Measurements from ENCODE around the gene PPARD. TPM values are rescaled to one million over a fixed set of nuclear protein-coding genes. Genes with fewer than 3 reads are reported as not detected.
"Not testable (repeated sequence)": the region's sequence is repeated elsewhere in the genome, so short reads cannot be mapped to it uniquely, and the experiment has no call there.

PPARD gene
- polyA plus RNA-seq, 4 donors = 7.8 to 29.4 (median 13.8) TPM

GRCh38 chr6:35428421-35429149 lies 86.2 kb downstream of the PPARD start:
- peaks cover 2 to 49% (median 10%) of the 10 kb centered on the region in 3 donors for H3K36me3 ChIP-seq (ENCODE audit: control insufficient read depth in 3 of 3, insufficient read depth in 2 of 3, low read depth in 1 of 3, low read length in 3 of 3)
- peaks cover 0 to 23% of the 10 kb centered on the region in 2 donors for H3K9me3 ChIP-seq (ENCODE audit: control insufficient read depth in 2 of 2, insufficient read depth in 1 of 2, low read depth in 1 of 2, low read length in 1 of 2)
- DNase-seq = no peak
- H3K27ac ChIP-seq (ENCODE audit: low read depth in 1 of 3, low read length in 2 of 3) = no peak overlapping the region
- no peak overlapping the region for H3K4me3 ChIP-seq (ENCODE audit: low read depth in 1 of 3, low read length in 3 of 3)
- no peaks in the 10 kb centered on the region for H3K27me3 ChIP-seq (ENCODE audit: control insufficient read depth in 3 of 3, insufficient read depth in 3 of 3, low read length in 3 of 3)
- peaks cover 0 to 2% (median 0%) of the 10 kb centered on the region in 3 donors for H3K4me1 ChIP-seq (ENCODE audit: control insufficient read depth in 3 of 3, insufficient read depth in 2 of 3, low read depth in 1 of 3, low read length in 2 of 3)
- no peak for FAIRE-seq
- 88 to 95% (median 90%) methylated on average over 10 of the region's 10 CpGs for WGBS, 3 donors

GRCh38 chr6:35429463-35429862 lies 87.1 kb downstream of the PPARD start:
- peaks cover 0 to 40% (median 3%) of the 10 kb centered on the region in 3 donors for H3K36me3 ChIP-seq (ENCODE audit: control insufficient read depth in 3 of 3, insufficient read depth in 2 of 3, low read depth in 1 of 3, low read length in 3 of 3)
- no peak overlapping the region for H3K4me3 ChIP-seq (ENCODE audit: low read depth in 1 of 3, low read length in 3 of 3)
- 94 to 98% (median 98%) methylated on average over 2 of the region's 2 CpGs for WGBS, 3 donors
- FAIRE-seq (no peak), DNase-seq (no peak)
- H3K27me3 ChIP-seq (ENCODE audit: control insufficient read depth in 3 of 3, insufficient read depth in 3 of 3, low read length in 3 of 3) = no peaks in the 10 kb centered on the region
- H3K27ac ChIP-seq (ENCODE audit: low read depth in 1 of 3, low read length in 2 of 3) = no peak overlapping the region
- peaks cover 0 to 23% of the 10 kb centered on the region in 2 donors for H3K9me3 ChIP-seq (ENCODE audit: control insufficient read depth in 2 of 2, insufficient read depth in 1 of 2, low read depth in 1 of 2, low read length in 1 of 2)
- H3K4me1 ChIP-seq (ENCODE audit: control insufficient read depth in 3 of 3, insufficient read depth in 2 of 3, low read depth in 1 of 3, low read length in 2 of 3) = peaks cover 0 to 2% (median 2%) of the 10 kb centered on the region in 3 donors

GRCh38 chr6:35432291-35432690 lies 89.9 kb downstream of the PPARD start:
- Histone ChIP-seq H3K4me3 (ENCODE audit: low read depth in 1 of 3, low read length in 3 of 3) (no peak overlapping the region), H3K4me1 (ENCODE audit: control insufficient read depth in 3 of 3, insufficient read depth in 2 of 3, low read depth in 1 of 3, low read length in 2 of 3) (peaks cover 0 to 21% (median 8%) of the 10 kb centered on the region in 3 donors), H3K27ac (ENCODE audit: low read depth in 1 of 3, low read length in 2 of 3) (no peak overlapping the region), H3K9me3 (ENCODE audit: control insufficient read depth in 2 of 2, insufficient read depth in 1 of 2, low read depth in 1 of 2, low read length in 1 of 2) (peaks cover 0 to 21% of the 10 kb centered on the region in 2 donors), H3K36me3 (ENCODE audit: control insufficient read depth in 3 of 3, insufficient read depth in 2 of 3, low read depth in 1 of 3, low read length in 3 of 3) (peaks cover 0 to 15% (median 0%) of the 10 kb centered on the region in 3 donors), H3K27me3 (ENCODE audit: control insufficient read depth in 3 of 3, insufficient read depth in 3 of 3, low read length in 3 of 3) (no peaks in the 10 kb centered on the region)
- DNase-seq (peak in 1 of 2 donors; percentile 87), FAIRE-seq (no peak)
- 10 to 52% (median 32%) methylated on average over 4 of the region's 4 CpGs for WGBS, 3 donors

GRCh38 chr6:35432702-35433101 lies 90.3 kb downstream of the PPARD start:
- not testable (repeated sequence) for H3K27me3 ChIP-seq (ENCODE audit: control insufficient read depth in 3 of 3, insufficient read depth in 3 of 3, low read length in 3 of 3); FAIRE-seq; H3K4me3 ChIP-seq (ENCODE audit: low read depth in 1 of 3, low read length in 3 of 3); H3K27ac ChIP-seq (ENCODE audit: low read depth in 1 of 3, low read length in 2 of 3); DNase-seq
- H3K9me3 ChIP-seq (ENCODE audit: control insufficient read depth in 2 of 2, insufficient read depth in 1 of 2, low read depth in 1 of 2, low read length in 1 of 2) = peaks cover 0 to 18% of the 10 kb centered on the region in 2 donors
- peaks cover 0 to 21% (median 8%) of the 10 kb centered on the region in 3 donors for H3K4me1 ChIP-seq (ENCODE audit: control insufficient read depth in 3 of 3, insufficient read depth in 2 of 3, low read depth in 1 of 3, low read length in 2 of 3)
- H3K36me3 ChIP-seq (ENCODE audit: control insufficient read depth in 3 of 3, insufficient read depth in 2 of 3, low read depth in 1 of 3, low read length in 3 of 3) = peaks cover 0 to 10% (median 0%) of the 10 kb centered on the region in 3 donors
- 53 to 64% (median 59%) methylated on average over 3 of the region's 3 CpGs for WGBS, 3 donors

GRCh38 chr6:35435074-35435837 lies 92.9 kb downstream of the PPARD start:
- 29 to 65% (median 42%) methylated on average over 16 of the region's 16 CpGs for WGBS, 3 donors
- peak; percentile 68 to 90 for DNase-seq
- H3K4me1 ChIP-seq (ENCODE audit: control insufficient read depth in 3 of 3, insufficient read depth in 2 of 3, low read depth in 1 of 3, low read length in 2 of 3) = peaks cover 0 to 21% (median 8%) of the 10 kb centered on the region in 3 donors
- no peaks in the 10 kb centered on the region for H3K36me3 ChIP-seq (ENCODE audit: control insufficient read depth in 3 of 3, insufficient read depth in 2 of 3, low read depth in 1 of 3, low read length in 3 of 3)
- no peak for FAIRE-seq
- H3K27me3 ChIP-seq (ENCODE audit: control insufficient read depth in 3 of 3, insufficient read depth in 3 of 3, low read length in 3 of 3) = no peaks in the 10 kb centered on the region
- peaks cover 0 to 1% of the 10 kb centered on the region in 2 donors for H3K9me3 ChIP-seq (ENCODE audit: control insufficient read depth in 2 of 2, insufficient read depth in 1 of 2, low read depth in 1 of 2, low read length in 1 of 2)
- H3K27ac ChIP-seq (ENCODE audit: low read depth in 1 of 3, low read length in 2 of 3) = no peak overlapping the region
- H3K4me3 ChIP-seq (ENCODE audit: low read depth in 1 of 3, low read length in 3 of 3) = no peak overlapping the region

GRCh38 chr6:35436071-35436857 lies 93.9 kb downstream of the PPARD start:
- FAIRE-seq = no peak
- no peaks in the 10 kb centered on the region for H3K9me3 ChIP-seq (ENCODE audit: control insufficient read depth in 2 of 2, insufficient read depth in 1 of 2, low read depth in 1 of 2, low read length in 1 of 2)
- no peaks in the 10 kb centered on the region for H3K36me3 ChIP-seq (ENCODE audit: control insufficient read depth in 3 of 3, insufficient read depth in 2 of 3, low read depth in 1 of 3, low read length in 3 of 3)
- no peak overlapping the region for H3K4me3 ChIP-seq (ENCODE audit: low read depth in 1 of 3, low read length in 3 of 3)
- H3K27me3 ChIP-seq (ENCODE audit: control insufficient read depth in 3 of 3, insufficient read depth in 3 of 3, low read length in 3 of 3) = no peaks in the 10 kb centered on the region
- WGBS, 3 donors = 38 to 70% (median 49%) methylated on average over 8 of the region's 8 CpGs
- DNase-seq = peak in 1 of 2 donors; percentile 70
- no peak overlapping the region for H3K27ac ChIP-seq (ENCODE audit: low read depth in 1 of 3, low read length in 2 of 3)
- H3K4me1 ChIP-seq (ENCODE audit: control insufficient read depth in 3 of 3, insufficient read depth in 2 of 3, low read depth in 1 of 3, low read length in 2 of 3) = peaks cover 0 to 21% (median 8%) of the 10 kb centered on the region in 3 donors

- H3K4me3 ChIP-seq (ENCODE audit: low read depth in 1 of 3, low read length in 3 of 3); H3K27me3 ChIP-seq (ENCODE audit: control insufficient read depth in 3 of 3, insufficient read depth in 3 of 3, low read length in 3 of 3); H3K36me3 ChIP-seq (ENCODE audit: control insufficient read depth in 3 of 3, insufficient read depth in 2 of 3, low read depth in 1 of 3, low read length in 3 of 3); H3K9me3 ChIP-seq (ENCODE audit: control insufficient read depth in 2 of 2, insufficient read depth in 1 of 2, low read depth in 1 of 2, low read length in 1 of 2); H3K27ac ChIP-seq (ENCODE audit: low read depth in 1 of 3, low read length in 2 of 3); FAIRE-seq: not testable (repeated sequence)
- WGBS, 3 donors = 43 to 62% (median 60%) methylated on average over 7 of the region's 7 CpGs
- H3K4me1 ChIP-seq (ENCODE audit: control insufficient read depth in 3 of 3, insufficient read depth in 2 of 3, low read depth in 1 of 3, low read length in 2 of 3) = peaks cover 0 to 18% (median 8%) of the 10 kb centered on the region in 3 donors
- DNase-seq = peak; percentile 48 to 51
These were observed 96.2 kb downstream of the PPARD start for GRCh38 chr6:35438378-35439065.

Data from small intestine (tissue), 7 donors.